Daoy (cell line): ENCODE results near the gene MDM2. TPM values are rescaled to one million over a fixed set of nuclear protein-coding genes. Genes with fewer than 3 reads are reported as not detected.
"Not testable (repeated sequence)": the region's sequence is repeated elsewhere in the genome, so short reads cannot be mapped to it uniquely, and the experiment has no call there.

ENCODE experiments used
- DNase-seq: peaks from one replicate; pipeline ENCODE4 v3.0.0-alpha.2; 2015; ENCODE audit warnings: low read depth
- total RNA-seq: library from RNA; depleted of rRNA; stranded (reverse); fragments of >200 nt; shearing (Covaris generic); gene quantifications from 2 replicates; pipeline ENCODE4 v1.2.3, GENCODE V29; 2014

The MDM2 gene
- total RNA-seq, 1 experiment from 2014 or later, result 37.4 TPM

- DNase-seq, result no peak
These were observed 17.7 kb downstream of the MDM2 start for GRCh38 chr12:68825569-68826217.

GRCh38 chr12:68827895-68828671 is 20.1 kb downstream of the MDM2 start:
- no peak for DNase-seq

DNA sequence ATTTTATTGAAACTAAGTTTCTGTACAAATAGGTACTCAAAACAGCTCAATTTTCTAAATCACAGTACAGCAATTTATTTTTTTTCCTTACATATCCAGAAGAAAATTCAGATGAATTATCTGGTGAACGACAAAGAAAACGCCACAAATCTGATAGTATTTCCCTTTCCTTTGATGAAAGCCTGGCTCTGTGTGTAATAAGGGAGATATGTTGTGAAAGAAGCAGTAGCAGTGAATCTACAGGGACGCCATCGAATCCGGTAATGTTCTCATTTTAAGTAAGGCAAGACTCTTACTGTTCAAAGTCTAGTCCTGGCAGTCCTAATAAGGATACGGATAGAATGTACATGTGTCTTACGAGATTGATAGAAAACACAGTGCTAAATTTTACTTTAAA is 20.7 kb downstream of the MDM2 start:
- DNase-seq, result no peak

DNA sequence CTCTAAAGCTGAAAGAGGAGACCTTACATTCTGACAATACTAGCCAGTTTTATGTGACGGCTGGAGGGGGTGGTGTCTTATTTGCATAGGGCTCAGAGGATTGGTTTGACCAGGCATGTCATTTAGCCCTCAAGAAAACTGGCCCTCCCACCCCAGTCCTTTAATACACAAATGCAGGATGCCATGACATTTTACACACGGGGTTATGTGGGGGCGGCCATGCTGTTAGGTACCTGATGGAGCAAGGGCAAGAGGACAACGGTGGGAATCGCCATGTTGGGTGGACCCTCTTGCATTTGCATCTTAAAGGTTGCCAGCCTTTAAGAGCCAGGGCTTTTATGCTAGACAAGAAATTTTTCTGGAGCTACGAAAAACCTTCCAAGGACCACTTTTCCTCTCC is 23.3 kb downstream of the MDM2 start:
- no peak for DNase-seq

DNA sequence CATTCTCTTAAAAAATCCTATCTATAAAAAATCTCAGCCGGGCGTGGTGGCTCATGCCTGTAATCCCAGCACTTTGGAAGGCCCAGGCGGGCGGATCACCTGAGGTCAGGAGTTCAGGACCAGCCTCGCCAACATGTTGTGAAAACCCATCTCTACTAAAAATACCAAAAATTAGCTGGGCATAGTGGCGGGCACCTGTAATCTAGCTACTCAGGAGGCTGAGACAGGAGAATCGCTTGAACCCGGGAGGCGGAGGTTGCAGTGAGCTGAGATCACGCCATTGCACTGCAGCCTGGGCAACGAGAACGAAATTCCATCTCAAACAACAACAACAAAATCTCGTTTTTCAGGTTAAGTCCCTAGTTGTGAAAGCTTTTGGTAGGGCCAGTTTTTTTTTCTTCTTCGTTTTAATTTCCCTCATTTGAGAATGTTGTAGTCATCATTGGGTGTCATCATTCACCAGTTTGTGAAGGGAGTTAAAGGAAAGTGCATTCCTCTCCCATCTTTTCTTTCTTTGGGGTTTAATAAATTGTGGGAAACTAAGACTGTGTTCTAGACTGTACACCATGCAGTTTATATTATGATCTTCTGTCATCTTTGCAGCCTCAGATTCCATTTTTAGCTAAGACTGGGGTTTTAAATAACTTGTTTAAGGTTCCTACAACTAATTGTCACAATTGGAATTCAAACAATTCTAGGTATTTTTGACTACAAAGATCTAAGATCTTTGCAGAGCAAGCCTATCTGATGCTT is 23.9 kb downstream of the MDM2 start:
- DNase-seq, result no peak

GRCh38 chr12:68832504-68832867 is 24.5 kb downstream of the MDM2 start:
- no peak for DNase-seq

- no peak for DNase-seq
These were observed 25.5 kb downstream of the MDM2 start for GRCh38 chr12:68833508-68833907.

GRCh38 chr12:68835333-68835908 is 27.4 kb downstream of the MDM2 start:
- DNase-seq, result no peak

DNA sequence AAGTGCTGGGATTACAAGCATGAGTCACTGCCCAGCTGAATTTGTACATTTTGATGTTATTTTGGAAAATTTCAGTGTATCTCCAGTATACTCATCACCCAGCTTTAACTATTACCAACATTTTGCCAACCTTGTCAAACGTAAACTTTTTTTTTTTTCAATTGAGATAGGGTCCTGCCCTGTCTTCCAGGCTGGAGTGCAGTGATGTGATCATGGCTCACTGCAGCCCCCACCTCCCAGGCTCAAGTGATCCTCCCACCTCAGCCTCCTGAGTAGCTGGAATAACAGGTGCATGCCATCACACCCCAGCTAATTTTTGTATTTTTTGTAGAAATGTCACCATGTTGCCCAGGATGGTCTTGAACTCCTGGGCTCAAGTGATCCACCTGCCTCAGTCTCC is 29.2 kb downstream of the MDM2 start:
- DNase-seq, result no peak

- no peak for DNase-seq
These were observed 30.3 kb downstream of the MDM2 start for GRCh38 chr12:68838046-68838886.

DNA sequence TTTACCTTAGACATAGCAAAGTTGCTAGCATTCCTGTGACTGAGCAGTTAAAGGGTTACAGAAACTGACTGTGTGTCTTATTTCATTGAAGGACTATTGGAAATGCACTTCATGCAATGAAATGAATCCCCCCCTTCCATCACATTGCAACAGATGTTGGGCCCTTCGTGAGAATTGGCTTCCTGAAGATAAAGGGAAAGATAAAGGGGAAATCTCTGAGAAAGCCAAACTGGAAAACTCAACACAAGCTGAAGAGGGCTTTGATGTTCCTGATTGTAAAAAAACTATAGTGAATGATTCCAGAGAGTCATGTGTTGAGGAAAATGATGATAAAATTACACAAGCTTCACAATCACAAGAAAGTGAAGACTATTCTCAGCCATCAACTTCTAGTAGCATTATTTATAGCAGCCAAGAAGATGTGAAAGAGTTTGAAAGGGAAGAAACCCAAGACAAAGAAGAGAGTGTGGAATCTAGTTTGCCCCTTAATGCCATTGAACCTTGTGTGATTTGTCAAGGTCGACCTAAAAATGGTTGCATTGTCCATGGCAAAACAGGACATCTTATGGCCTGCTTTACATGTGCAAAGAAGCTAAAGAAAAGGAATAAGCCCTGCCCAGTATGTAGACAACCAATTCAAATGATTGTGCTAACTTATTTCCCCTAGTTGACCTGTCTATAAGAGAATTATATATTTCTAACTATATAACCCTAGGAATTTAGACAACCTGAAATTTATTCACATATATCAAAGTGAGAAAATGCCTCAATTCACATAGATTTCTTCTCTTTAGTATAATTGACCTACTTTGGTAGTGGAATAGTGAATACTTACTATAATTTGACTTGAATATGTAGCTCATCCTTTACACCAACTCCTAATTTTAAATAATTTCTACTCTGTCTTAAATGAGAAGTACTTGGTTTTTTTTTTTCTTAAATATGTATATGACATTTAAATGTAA is 31.5 kb downstream of the MDM2 start:
- no peak for DNase-seq

GRCh38 chr12:68841175-68841574 is 33.2 kb downstream of the MDM2 start:
- DNase-seq, result not testable (repeated sequence)

DNA sequence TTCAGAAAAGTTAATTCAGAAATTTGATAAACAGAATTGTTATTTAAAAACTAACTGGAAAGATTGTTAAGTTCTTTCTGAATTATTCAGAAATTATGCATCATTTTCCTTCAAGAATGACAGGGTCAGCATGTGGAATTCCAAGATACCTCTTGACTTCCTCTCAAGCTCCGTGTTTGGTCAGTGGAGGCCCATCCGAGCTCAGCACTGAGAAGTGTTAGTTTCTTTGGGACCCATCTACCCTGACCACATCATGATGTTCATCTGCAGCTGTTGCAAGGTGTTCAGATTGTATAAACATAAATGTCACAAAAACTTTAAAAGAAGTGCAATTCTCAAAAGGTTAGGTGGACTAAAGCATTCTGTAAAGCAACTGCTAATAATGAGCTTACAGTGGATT is 33.7 kb downstream of the MDM2 start:
- no peak for DNase-seq

DNA sequence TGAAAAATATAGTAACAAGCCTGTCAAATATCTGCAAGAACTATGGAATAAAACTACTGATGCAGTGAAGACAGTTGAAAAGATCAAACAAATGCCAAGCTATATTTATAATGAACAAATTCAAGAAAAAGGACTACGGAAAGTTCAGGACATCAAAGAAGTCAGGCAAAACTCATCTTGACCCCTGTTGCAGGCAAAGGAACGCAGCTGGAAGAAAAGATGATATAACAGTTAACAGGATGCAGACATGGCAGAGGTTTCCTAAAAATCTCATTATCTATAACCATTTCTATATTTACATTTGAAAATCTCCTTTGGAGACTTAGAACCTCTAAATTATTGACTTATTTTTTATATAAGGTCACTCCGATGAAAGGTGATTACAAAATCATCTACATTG is 34.1 kb downstream of the MDM2 start:
- DNase-seq, result no peak

- DNase-seq, result no peak
These were observed 35.0 kb downstream of the MDM2 start for GRCh38 chr12:68842784-68843567.

DNA sequence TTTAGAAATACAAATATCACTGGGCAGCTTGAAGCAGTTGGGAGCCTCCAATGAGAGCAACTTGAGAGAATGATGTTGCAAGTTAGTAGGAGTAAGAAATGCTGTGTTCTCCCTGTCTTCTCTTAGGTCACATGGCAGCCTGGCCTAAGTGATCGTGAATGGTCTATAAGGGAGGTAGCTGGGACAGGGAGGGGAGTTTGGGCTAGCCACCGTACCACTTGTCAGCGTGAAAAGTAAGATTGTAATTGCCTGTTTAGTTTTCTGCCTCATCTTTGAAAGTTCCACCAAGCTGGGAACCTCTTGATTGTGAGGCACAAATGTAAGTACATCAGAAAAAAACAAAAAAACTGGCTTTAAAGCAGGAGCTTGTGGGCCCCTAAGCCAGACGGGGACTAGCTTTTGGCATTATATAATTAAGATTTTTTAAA is 36.4 kb downstream of the MDM2 start:
- DNase-seq, result no peak

DNA sequence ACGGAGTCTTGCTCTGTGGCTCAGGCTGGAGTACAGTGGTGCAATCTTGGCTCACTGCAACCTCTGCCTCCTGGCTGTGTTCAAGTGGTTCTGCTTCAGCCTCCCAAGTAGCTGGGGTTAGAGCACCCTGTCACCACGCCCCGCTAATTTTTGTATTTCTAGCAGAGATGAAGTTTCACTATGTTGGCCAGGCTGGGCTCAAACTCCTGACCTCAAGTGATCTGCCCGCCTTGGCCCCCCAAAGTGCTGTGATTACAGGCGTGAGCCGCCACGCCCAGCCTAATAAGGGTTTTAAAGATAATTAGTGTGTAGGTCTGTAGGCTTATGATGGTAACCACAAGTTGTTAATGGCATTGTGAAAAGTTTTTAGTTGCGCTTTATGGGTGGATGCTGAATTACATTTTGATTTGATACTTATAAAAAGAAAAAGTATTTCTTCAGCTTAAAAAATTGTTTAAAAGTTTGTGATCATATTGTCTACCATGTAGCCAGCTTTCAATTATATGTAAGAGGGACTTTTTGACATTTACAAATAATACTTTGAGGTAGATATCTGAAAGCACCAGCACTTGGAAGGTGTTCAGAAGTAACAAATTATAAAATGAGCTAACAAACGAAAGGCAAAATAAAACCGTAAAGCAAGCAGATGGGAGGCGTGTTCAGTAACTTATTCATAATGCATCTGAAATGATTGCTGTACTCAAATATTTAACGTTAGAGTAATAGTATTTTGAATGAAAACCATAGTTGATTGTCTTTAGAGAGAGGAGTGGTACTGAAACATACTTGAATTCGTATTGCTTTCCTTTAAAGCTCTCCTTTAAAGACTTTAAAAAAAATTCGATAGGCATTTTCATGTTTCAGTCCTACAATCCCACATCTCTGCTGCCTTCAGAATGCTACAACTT is 37.1 kb downstream of the MDM2 start:
- no peak for DNase-seq

DNA sequence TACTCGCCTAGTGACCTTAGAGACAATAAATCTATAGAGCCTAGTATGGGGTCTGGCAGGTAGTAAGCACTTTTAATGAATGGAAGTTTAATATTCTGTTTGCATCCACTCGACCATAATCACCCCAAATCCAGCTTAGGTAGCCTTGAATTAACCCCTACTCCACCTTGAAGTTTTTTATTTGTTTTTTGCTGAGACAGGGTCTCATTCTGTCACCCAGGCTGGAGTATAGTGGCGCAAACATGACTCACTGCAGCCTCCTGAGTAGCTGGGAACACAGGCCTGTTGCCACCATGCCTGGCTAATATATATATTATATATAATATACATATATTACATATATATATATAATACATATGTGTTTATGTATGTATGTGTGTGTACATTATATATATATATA is 38.8 kb downstream of the MDM2 start:
- DNase-seq, result no peak
